HepG2 (cell line): ENCODE data around the gene FBXO24. TPM values are rescaled to one million over a fixed set of nuclear protein-coding genes. Genes with fewer than 3 reads are reported as not detected.

Experiments used
- ATF1 ChIP-seq: IDR thresholded peaks from 2 replicates; pipeline ENCODE4 v1.6.1; 2016; ENCODE audit warnings: mild to moderate bottlenecking, control low read depth
- CEBPB ChIP-seq: IDR thresholded peaks from 2 replicates; pipeline ENCODE4 v1.6.1; 2011; ENCODE audit warnings: low read depth, low read length, improper control_type of control experiment, borderline replicate concordance
- DPF2 ChIP-seq: sonication (generic); formaldehyde crosslinking; IDR thresholded peaks from 2 replicates; pipeline ENCODE4 v1.4.0; 2020; ENCODE audit warnings: mild to moderate bottlenecking, low read depth, missing genetic modification reagents, borderline replicate concordance
- GATAD2A ChIP-seq: IDR thresholded peaks from 2 replicates; pipeline ENCODE4 v1.6.1; 2016
- RCOR2 ChIP-seq: IDR thresholded peaks from 2 replicates; pipeline ENCODE4 v1.6.1; 2016; ENCODE audit warnings: missing biosample characterization, missing genetic modification reagents
- RNF219 ChIP-seq: sonication (generic); formaldehyde crosslinking; IDR thresholded peaks from 2 replicates; pipeline ENCODE4 v1.5.0; 2020; ENCODE audit warnings: mild to moderate bottlenecking, missing genetic modification reagents
- RORA ChIP-seq: sonication (generic); formaldehyde crosslinking; IDR thresholded peaks from 2 replicates; pipeline ENCODE4 v1.5.0; 2020; ENCODE audit warnings: mild to moderate bottlenecking, missing genetic modification reagents, moderate library complexity
- TBX2 ChIP-seq: sonication (generic); formaldehyde crosslinking; IDR thresholded peaks from 2 replicates; pipeline ENCODE4 v1.5.0; 2020; ENCODE audit warnings: missing genetic modification reagents, mild to moderate bottlenecking, borderline replicate concordance
- TFDP1 ChIP-seq: IDR thresholded peaks from 2 replicates; pipeline ENCODE4 v1.6.1; 2016; ENCODE audit warnings: missing compliant biosample characterization, missing genetic modification reagents, borderline replicate concordance
- ZBTB39 ChIP-seq: sonication (generic); formaldehyde crosslinking; IDR thresholded peaks from 2 replicates; pipeline ENCODE4 v1.5.0; 2020; ENCODE audit warnings: missing genetic modification reagents
- ZHX2 ChIP-seq, 2 experiments: sonication (generic) in 1 of 2; formaldehyde crosslinking in 1 of 2; IDR thresholded peaks; 2 replicates each; pipeline versions ENCODE4 v1.6.1 to v1.9.0; 2014 to 2022; ENCODE audit warnings: antibody characterized with exemption in 1 of 2, borderline replicate concordance in 1 of 2, inconsistent platforms in 1 of 2, low read depth in 1 of 2, missing genetic modification reagents in 1 of 2
- ZNF530 ChIP-seq: sonication (generic); formaldehyde crosslinking; IDR thresholded peaks from 2 replicates; pipeline ENCODE4 v1.5.0; 2020; ENCODE audit warnings: low read depth, mild to moderate bottlenecking, missing genetic modification reagents
- ZNF543 ChIP-seq: sonication (generic); formaldehyde crosslinking; IDR thresholded peaks from 2 replicates; pipeline ENCODE4 v1.4.0; 2020; ENCODE audit warnings: mild to moderate bottlenecking, missing genetic modification reagents
- ZNF839 ChIP-seq: sonication (generic); formaldehyde crosslinking; IDR thresholded peaks from 2 replicates; pipeline ENCODE4 v1.4.0; 2020; ENCODE audit warnings: missing genetic modification reagents, mild to moderate bottlenecking, borderline replicate concordance
- polyA plus RNA-seq, 8 experiments: library from polyadenylated mRNA; depleted of rRNA in 3 of 8; stranded (reverse) in 7 of 8; unstranded in 1 of 8; fragments of >200 nt; fragmentation: Illumina TruSeq in 4 of 8; extraction: Trizol in 4 of 8; gene quantifications; 2 replicates each; pipeline versions ENCODE4 v1.2.1 to v1.2.3, GENCODE V29; 2011 to 2016; ENCODE audit warnings: low read depth in 4 of 8, missing spikeins in 1 of 8, mixed read lengths in 1 of 8; ENCODE audit not compliant: insufficient read depth in 1 of 8
- total RNA-seq, 5 experiments: library from RNA; depleted of rRNA; stranded (reverse); fragments of >200 nt; fragmentation: Illumina TruSeq; extraction: Trizol; gene quantifications; 2 replicates each; pipeline ENCODE4 v1.2.3, GENCODE V29; 2016; ENCODE audit warnings: low read depth in 1 of 5

Gene FBXO24
- total and polyA plus RNA-seq, 2 of the 13 experiments (the other 11 are each of a cell fraction or from before 2014, with no cell fraction given) = 0.20 to 0.55 TPM

- TF ChIP-seq ZBTB39 (CRISPR knock-in tag) = peak; percentile 12; the same call in 1 of the 2 replicates
- TF ChIP-seq ATF1 (CRISPR knock-in tag) = no peak
- TF ChIP-seq RNF219 (CRISPR knock-in tag) = no peak
- TF ChIP-seq TFDP1 (CRISPR knock-in tag) = peak; percentile 89
- peak; percentile 56 for TF ChIP-seq GATAD2A (CRISPR knock-in tag)
- 0 out of 2 replicates have a peak, but pooled peaks have one; percentile 19 for TF ChIP-seq ZNF839 (CRISPR knock-in tag)
- no peak for TF ChIP-seq RORA (CRISPR knock-in tag)
- no peak for TF ChIP-seq CEBPB
- TF ChIP-seq ZNF543 (CRISPR knock-in tag) = no peak; the same call in 1 of the 2 replicates
- TF ChIP-seq RCOR2 (CRISPR knock-in tag) = peak; percentile 34; the same call in 1 of the 2 replicates
- 0 out of 2 replicates have a peak, but pooled peaks have one; percentile 31 for TF ChIP-seq ZHX2 (IDR thresholded peaks at IDR 0.05; ENCODE audit: low read depth)
- TF ChIP-seq ZHX2 (CRISPR knock-in tag; IDR thresholded peaks at IDR 0.05; ENCODE audit: borderline replicate concordance) = peak; percentile 52
- 0 out of 2 replicates have a peak, but pooled peaks have one; percentile 73 for TF ChIP-seq DPF2 (CRISPR knock-in tag)
- peak; percentile 63; the same call in 1 of the 2 replicates for TF ChIP-seq ZNF530 (CRISPR knock-in tag)
- TF ChIP-seq TBX2 = peak; percentile 79; the same call in 1 of the 2 replicates
These were observed 17.8 kb upstream of the FBXO24 start (continued) for GRCh38 chr7:100568176-100568895.
